Measurements from ENCODE around the gene DIP2B. TPM values are rescaled to one million over a fixed set of nuclear protein-coding genes. Genes with fewer than 3 reads are reported as not detected.

DIP2B gene
- total RNA-seq, 1 donor from 2014 or later = 28.9 TPM

- no peak overlapping the region for H3K27ac Mint-ChIP-seq (ENCODE audit: unreplicated experiment)
Observed at GRCh38 chr12:50514526-50515276, 9.9 kb downstream of the DIP2B start.

GRCh38 chr12:50515587-50515986 lies 10.8 kb downstream of the DIP2B start:
- TF ChIP-seq CTCF (IDR thresholded peaks at IDR 0.05) = no peak
- H3K9me3 Mint-ChIP-seq (ENCODE audit: unreplicated experiment) = no peaks in the 10 kb centered on the region
- H3K27ac Mint-ChIP-seq (ENCODE audit: unreplicated experiment) = no peak overlapping the region
- no peak overlapping the region for H3K4me3 Mint-ChIP-seq (ENCODE audit: unreplicated experiment)
- DNase-seq (ENCODE audit: extremely low spot score, unreplicated experiment) = no peak
- H3K36me3 Mint-ChIP-seq (ENCODE audit: unreplicated experiment) = no peaks in the 10 kb centered on the region
- peaks cover 13% of the 10 kb centered on the region for H3K4me1 Mint-ChIP-seq (ENCODE audit: unreplicated experiment)
- H3K27me3 Mint-ChIP-seq (ENCODE audit: unreplicated experiment) = no peaks in the 10 kb centered on the region

More at GRCh38 chr12:50514526-50515276, 9.9 kb downstream of the DIP2B start:
- no peak overlapping the region for H3K4me3 Mint-ChIP-seq (ENCODE audit: unreplicated experiment)
- H3K27me3 Mint-ChIP-seq (ENCODE audit: unreplicated experiment) = no peaks in the 10 kb centered on the region
- no peaks in the 10 kb centered on the region for H3K36me3 Mint-ChIP-seq (ENCODE audit: unreplicated experiment)
- DNase-seq (ENCODE audit: extremely low spot score, unreplicated experiment) = no peak
- H3K4me1 Mint-ChIP-seq (ENCODE audit: unreplicated experiment) = peaks cover 8% of the 10 kb centered on the region
- TF ChIP-seq CTCF (IDR thresholded peaks at IDR 0.05) = no peak
- H3K9me3 Mint-ChIP-seq (ENCODE audit: unreplicated experiment) = no peaks in the 10 kb centered on the region

GRCh38 chr12:50517421-50518048 lies 12.8 kb downstream of the DIP2B start:
- DNase-seq (ENCODE audit: extremely low spot score, unreplicated experiment) = no peak
- H3K27ac Mint-ChIP-seq (ENCODE audit: unreplicated experiment) = no peak overlapping the region
- no peak overlapping the region for H3K4me3 Mint-ChIP-seq (ENCODE audit: unreplicated experiment)
- no peaks in the 10 kb centered on the region for H3K9me3 Mint-ChIP-seq (ENCODE audit: unreplicated experiment)
- peaks cover 18% of the 10 kb centered on the region for H3K4me1 Mint-ChIP-seq (ENCODE audit: unreplicated experiment)
- no peak for TF ChIP-seq CTCF (IDR thresholded peaks at IDR 0.05)
- H3K27me3 Mint-ChIP-seq (ENCODE audit: unreplicated experiment) = no peaks in the 10 kb centered on the region
- no peaks in the 10 kb centered on the region for H3K36me3 Mint-ChIP-seq (ENCODE audit: unreplicated experiment)

GRCh38 chr12:50518090-50518489 lies 13.3 kb downstream of the DIP2B start:
- peaks cover 18% of the 10 kb centered on the region for H3K4me1 Mint-ChIP-seq (ENCODE audit: unreplicated experiment)
- TF ChIP-seq CTCF (IDR thresholded peaks at IDR 0.05) = no peak
- no peaks in the 10 kb centered on the region for H3K27me3 Mint-ChIP-seq (ENCODE audit: unreplicated experiment)
- no peak overlapping the region for H3K27ac Mint-ChIP-seq (ENCODE audit: unreplicated experiment)
- H3K4me3 Mint-ChIP-seq (ENCODE audit: unreplicated experiment) = no peak overlapping the region
- no peaks in the 10 kb centered on the region for H3K9me3 Mint-ChIP-seq (ENCODE audit: unreplicated experiment)
- no peak for DNase-seq (ENCODE audit: extremely low spot score, unreplicated experiment)
- no peaks in the 10 kb centered on the region for H3K36me3 Mint-ChIP-seq (ENCODE audit: unreplicated experiment)

- Mint-ChIP-seq H3K27me3 (ENCODE audit: unreplicated experiment) (no peaks in the 10 kb centered on the region), H3K4me1 (ENCODE audit: unreplicated experiment) (peaks cover 18% of the 10 kb centered on the region), H3K27ac (ENCODE audit: unreplicated experiment) (peak overlapping the region; percentile 36), H3K9me3 (ENCODE audit: unreplicated experiment) (no peaks in the 10 kb centered on the region), H3K36me3 (ENCODE audit: unreplicated experiment) (peaks cover 7% of the 10 kb centered on the region), H3K4me3 (ENCODE audit: unreplicated experiment) (no peak overlapping the region)
- no peak for TF ChIP-seq CTCF (IDR thresholded peaks at IDR 0.05)
- no peak for DNase-seq (ENCODE audit: extremely low spot score, unreplicated experiment)
Observed at GRCh38 chr12:50519353-50519752, 14.6 kb downstream of the DIP2B start.

All from osteocyte (in vitro differentiated cells).